GF-D8 (cell line): ENCODE data around the gene CFAP65.

Experiments used
- DNase-seq: peaks from one replicate; lab custom pipeline; 2025; lab: John Stamatoyannopoulos, UW

The CFAP65 gene

GRCh38 chr2:219032051-219032745 is 9.1 kb downstream of the CFAP65 start:
- no peak for DNase-seq

- DNase-seq = no peak
Observed at GRCh38 chr2:219031005-219031738, 10.1 kb downstream of the CFAP65 start.

- DNase-seq = no peak
Observed at GRCh38 chr2:219030177-219030940, 11.0 kb downstream of the CFAP65 start.

- DNase-seq = no peak
Observed at GRCh38 chr2:219029829-219030165, 11.5 kb downstream of the CFAP65 start.

GRCh38 chr2:219028996-219029828 is 12.1 kb downstream of the CFAP65 start:
- no peak for DNase-seq

GRCh38 chr2:219028141-219028540 is 13.2 kb downstream of the CFAP65 start:
- DNase-seq = no peak

- no peak for DNase-seq
Observed at GRCh38 chr2:219027511-219028055, 13.7 kb downstream of the CFAP65 start.

GRCh38 chr2:219026946-219027345 is 14.4 kb downstream of the CFAP65 start:
- DNase-seq = no peak

- DNase-seq = no peak
Observed at GRCh38 chr2:219025637-219026585, 15.4 kb downstream of the CFAP65 start.

GRCh38 chr2:219024059-219024458 is 17.3 kb downstream of the CFAP65 start:
- no peak for DNase-seq

- no peak for DNase-seq
Observed at GRCh38 chr2:219023045-219023605, 18.2 kb downstream of the CFAP65 start.

- no peak for DNase-seq
Observed at GRCh38 chr2:219022616-219023015, 18.7 kb downstream of the CFAP65 start.

GRCh38 chr2:219022041-219022440 is 19.3 kb downstream of the CFAP65 start:
- DNase-seq = no peak

- no peak for DNase-seq
Observed at GRCh38 chr2:219021591-219021990, 19.7 kb downstream of the CFAP65 start.

- no peak for DNase-seq
Observed at GRCh38 chr2:219020604-219021365, 20.5 kb downstream of the CFAP65 start.

GRCh38 chr2:219019436-219019835 is 21.9 kb downstream of the CFAP65 start:
- no peak for DNase-seq

- DNase-seq = no peak
Observed at GRCh38 chr2:219018726-219019125, 22.6 kb downstream of the CFAP65 start.

GRCh38 chr2:219018286-219018685 is 23.0 kb downstream of the CFAP65 start:
- DNase-seq = no peak

GRCh38 chr2:219017201-219017931 is 23.9 kb downstream of the CFAP65 start:
- DNase-seq = no peak
